GM12878 (cell line): ENCODE data around the gene FCF1. TPM values are rescaled to one million over a fixed set of nuclear protein-coding genes. Genes with fewer than 3 reads are reported as not detected.

Source experiments
- ATAC-seq: fragments of 200-7000 bp; cut with Tn5 transposase; 3 replicates; pipeline ENCODE4 v1.9.1; 2020; ENCODE audit warnings: mild to moderate bottlenecking, moderate library complexity
- BruUV-seq: library from RNA; stranded (reverse); fragments of 400-500 nt; replicated peaks from 2 replicates; lab custom pipeline; 2021; lab: Mats Ljungman, UMichigan
- CTCF ChIA-PET: fragments of 300-600 bp; sonication (Branson Sonifier 250); formaldehyde crosslinking; extraction: SDS; loops from one replicate; lab custom pipeline; 2021; ENCODE audit warnings: inconsistent platforms; lab: Yijun Ruan, JAX
- POLR2A ChIA-PET: fragments of 350-600 bp; formaldehyde crosslinking; extraction: SDS; loops from one replicate; lab custom pipeline; 2021; ENCODE audit warnings: inconsistent platforms; lab: Charles Lee
- RAD21 ChIA-PET: fragments of 300-600 bp; sonication (Branson Sonifier 250); formaldehyde crosslinking; loops from one replicate; lab custom pipeline; 2023; ENCODE audit warnings: antibody characterized with exemption; ENCODE audit not compliant: unreplicated experiment; lab: Charles Lee
- SMC1A ChIA-PET: fragments of 300-600 bp; sonication (Branson Sonifier 250); formaldehyde crosslinking; loops from one replicate; lab custom pipeline; 2023; ENCODE audit not compliant: unreplicated experiment, uncharacterized antibody; lab: Charles Lee
- DNase-seq: peaks from one replicate; pipeline ENCODE4 v3.0.0-alpha.2; 2011; ENCODE audit warnings: low read depth, low spot score
- FAIRE-seq: peaks from 3 replicates; lab custom pipeline; 2011; peaks lifted over from hg19 to GRCh38; lab: Jason Lieb, UNC
- H2AFZ ChIP-seq: 2 replicates; pipeline ENCODE4 v1.6.0; 2011; ENCODE audit warnings: low read depth, low read length, control low read depth; ENCODE audit not compliant: control insufficient read depth
- H3K27ac ChIP-seq: 2 replicates; pipeline ENCODE4 v1.5.1; 2011; ENCODE audit warnings: control low read depth; ENCODE audit not compliant: control insufficient read depth, insufficient read depth
- H3K27me3 ChIP-seq, 2 experiments: replicated peaks in 1 of 2; 2 replicates each; pipeline versions ENCODE4 v1.6.0 to v1.6.1; 2011; ENCODE audit warnings: low read length in 1 of 2; ENCODE audit not compliant: control insufficient read depth in 2 of 2, insufficient read depth in 2 of 2
- H3K36me3 ChIP-seq, 2 experiments: 2 replicates each; pipeline ENCODE4 v1.5.1; 2011; ENCODE audit warnings: low read length in 1 of 2; ENCODE audit not compliant: control insufficient read depth in 2 of 2, insufficient read depth in 2 of 2
- H3K4me1 ChIP-seq: 2 replicates; pipeline ENCODE4 v1.6.1; 2011; ENCODE audit warnings: mild to moderate bottlenecking, low read length, moderate library complexity, mixed read lengths; ENCODE audit not compliant: control insufficient read depth, insufficient read depth
- H3K4me2 ChIP-seq: 2 replicates; pipeline ENCODE4 v1.6.0; 2011; ENCODE audit warnings: control low read depth; ENCODE audit not compliant: control insufficient read depth, insufficient read depth
- H3K4me3 ChIP-seq: fragments of 200-600 bp; sonication (generic); 2 replicates; pipeline ENCODE4 v1.5.1; 2016
- H3K79me2 ChIP-seq: 2 replicates; pipeline ENCODE4 v1.6.0; 2011; ENCODE audit warnings: low read length; ENCODE audit not compliant: control insufficient read depth, insufficient read depth
- H3K9ac ChIP-seq: 2 replicates; pipeline ENCODE4 v1.8.0; 2011; ENCODE audit warnings: low read length, control low read depth, mixed read lengths; ENCODE audit not compliant: control insufficient read depth, insufficient read depth
- H3K9me3 ChIP-seq: replicated peaks from 3 replicates; pipeline ENCODE4 v1.5.1; 2011; ENCODE audit warnings: mild to moderate bottlenecking, low read length; ENCODE audit not compliant: control insufficient read depth, insufficient read depth
- H4K20me1 ChIP-seq: 2 replicates; pipeline ENCODE4 v1.6.0; 2011; ENCODE audit not compliant: control insufficient read depth, insufficient read depth
- ATF7 ChIP-seq: fragments of 450-650 bp; IDR thresholded peaks from 2 replicates; pipeline ENCODE4 v1.6.1; 2016; ENCODE audit warnings: low read depth, mild to moderate bottlenecking
- CBX5 ChIP-seq: sonication (generic); IDR thresholded peaks from 2 replicates; pipeline ENCODE4 v1.6.1; 2016; ENCODE audit warnings: low read depth, moderate library complexity, mild to moderate bottlenecking, inconsistent platforms
- CEBPB ChIP-seq, 2 experiments: fragments of 150-350 bp in 1 of 2; IDR thresholded peaks; 2 replicates each; pipeline ENCODE4 v1.6.1; 2012 to 2014; ENCODE audit warnings: low read depth in 2 of 2, low read length in 2 of 2, borderline replicate concordance in 1 of 2, inconsistent platforms in 1 of 2
- EED ChIP-seq: sonication (generic); IDR thresholded peaks from 2 replicates; pipeline ENCODE4 v1.6.1; 2016; ENCODE audit warnings: antibody characterized with exemption, low read depth
- EP300 ChIP-seq, 2 experiments: fragments of 150-350 bp in 1 of 2; IDR thresholded peaks; 2 replicates each; pipeline ENCODE4 v1.6.1; 2011 to 2012; ENCODE audit warnings: low read depth in 2 of 2, low read length in 2 of 2, borderline replicate concordance in 1 of 2, improper control_type of control experiment in 1 of 2, inconsistent platforms in 1 of 2; ENCODE audit not compliant: control insufficient read depth in 1 of 2
- MYC ChIP-seq: IDR thresholded peaks from 2 replicates; pipeline ENCODE4 v1.6.1; 2011; ENCODE audit warnings: mild to moderate bottlenecking, low read length, moderate library complexity, inconsistent platforms; ENCODE audit not compliant: insufficient read depth, insufficient replicate concordance, insufficient read length, severe bottlenecking
- NBN ChIP-seq: fragments of 450-650 bp; IDR thresholded peaks from 2 replicates; pipeline ENCODE4 v1.6.1; 2016
- NFXL1 ChIP-seq: fragments of 450-650 bp; IDR thresholded peaks from 2 replicates; pipeline ENCODE4 v1.6.1; 2017; ENCODE audit warnings: antibody characterized with exemption, mild to moderate bottlenecking, borderline replicate concordance
- POLR2AphosphoS5 ChIP-seq: IDR thresholded peaks from 2 replicates; pipeline ENCODE4 v1.6.1; 2011; ENCODE audit warnings: mild to moderate bottlenecking, low read length, inconsistent platforms
- SIN3A ChIP-seq: IDR thresholded peaks from 2 replicates; pipeline ENCODE4 v1.6.1; 2012; ENCODE audit warnings: low read depth, low read length, improper control_type of control experiment
- WGBS: methylation state at CpG from one replicate; pipeline ENCODE4 v1.1.6; 2016; ENCODE audit warnings: low lambda C conversion rate; ENCODE audit not compliant: insufficient replicate concordance, insufficient coverage; ENCODE audit errors: missing lambda C conversion rate; 5-methylcytosine and 5-hydroxymethylcytosine counted together
- in situ Hi-C: fragments of 300-500 bp; cut with MboI; formaldehyde crosslinking; loops from 9 replicates; pipeline ENCODE4 v1.14.3; 2018; ENCODE audit warnings: mixed read lengths
- intact Hi-C: fragments of 100-400 bp; cut with micrococcal nuclease; formaldehyde crosslinking; loops from one replicate; pipeline ENCODE4 v1.14.2; 2022; ENCODE audit not compliant: unreplicated experiment
- polyA plus RNA-seq, 11 experiments: library from polyadenylated mRNA; depleted of rRNA in 4 of 11; unstranded in 6 of 11; stranded (reverse) in 5 of 11; fragments of >200 nt; fragmentation: Nextera tagmentation in 4 of 11; fragmentation: Illumina TruSeq in 1 of 11; extraction: Ambion mirVana in 4 of 11; extraction: Trizol in 1 of 11; gene quantifications; 1 replicate in 1 of 11; 2 replicates in 10 of 11; pipeline versions ENCODE4 v1.2.1 to v1.2.3, GENCODE V29; 2011 to 2016; ENCODE audit warnings: inconsistent platforms in 2 of 11, missing spikeins in 2 of 11, low read depth in 1 of 11
- total RNA-seq, 4 experiments: library from RNA; depleted of rRNA in 3 of 4; stranded (reverse); fragments of >200 nt in 3 of 4; fragmentation: Illumina TruSeq in 1 of 4; extraction: Trizol in 1 of 4; gene quantifications; 2 replicates each; pipeline versions ENCODE4 v1.2.1 to v1.2.3, GENCODE V29; 2013 to 2021
- TF ChIP-seq, protein P1 (sequence below): fragments of 450-650 bp; IDR thresholded peaks from 2 replicates; pipeline ENCODE4 v1.6.1; 2017; ENCODE audit warnings: low read depth, mild to moderate bottlenecking, moderate library complexity
- TF ChIP-seq, protein P2 (sequence below): IDR thresholded peaks from 2 replicates; pipeline ENCODE4 v1.6.1; 2012; ENCODE audit warnings: low read depth, low read length, improper control_type of control experiment

FCF1 gene
- total and polyA plus RNA-seq, 10 of the 15 experiments (the other 5 are each of a cell fraction or from before 2014, with no cell fraction given), result 6.2 to 88.7 (median 28.5) TPM

DNA sequence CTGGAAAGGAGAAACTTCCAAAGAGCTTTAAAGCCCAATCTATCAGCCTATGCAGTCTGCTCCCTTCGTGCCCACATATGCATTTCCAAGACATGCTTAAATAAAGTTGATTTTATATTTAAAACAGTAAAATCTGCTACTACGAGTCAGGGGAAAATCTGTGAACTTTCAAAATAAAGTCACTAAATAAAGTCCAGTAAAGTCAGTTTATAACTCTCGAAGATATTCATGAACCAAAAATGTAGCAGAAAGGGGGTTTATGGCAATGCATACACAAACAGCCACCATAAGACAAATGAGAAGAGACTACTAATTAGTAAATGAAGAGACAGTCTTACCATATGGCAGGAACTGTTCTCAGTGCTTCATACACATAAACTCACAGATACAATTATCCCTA lies 19.8 kb upstream of the FCF1 start:
- ATAC-seq, result no peak

DNA sequence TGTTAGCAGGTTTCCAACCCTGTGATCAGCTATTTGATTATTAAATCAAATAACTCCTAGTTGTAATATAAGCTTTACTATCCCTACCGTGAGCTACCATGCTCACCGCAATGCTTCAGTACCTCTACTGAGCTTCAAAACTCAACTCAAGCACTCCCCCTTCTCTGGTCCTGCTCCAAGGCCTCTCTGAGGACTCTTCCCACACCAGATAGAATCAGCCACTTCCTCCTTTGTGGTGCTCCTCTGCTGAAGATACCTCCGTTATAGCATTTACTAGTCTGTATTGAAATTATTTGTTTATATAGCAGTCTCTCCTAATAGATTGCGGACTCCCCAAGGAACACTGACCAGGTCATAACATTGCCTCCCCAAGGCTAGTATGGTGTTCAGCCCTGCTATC lies 17.5 kb upstream of the FCF1 start:
- intact Hi-C loops (no loop called here), in situ Hi-C loops (no loop called here)
- H4K20me1 ChIP-seq, result no peaks in the 10 kb centered on the region
- no peaks in the 10 kb centered on the region for H3K9me3 ChIP-seq
- no peaks in the 10 kb centered on the region for H3K4me1 ChIP-seq
- no peak overlapping the region for H3K27ac ChIP-seq
- RAD21 ChIA-PET, result no interaction called here
- SMC1A ChIA-PET, result interaction anchor here (0.6 to 1.1 kb wide), 2 partner anchors 9 to 16 kb away, joined by 3 read pairs; no protein-coding TSS in a partner anchor
- no peak overlapping the region for H3K4me2 ChIP-seq
- DNase-seq (no peak), FAIRE-seq (no peak), ATAC-seq (no peak)
- TF ChIP-seq POLR2AphosphoS5, result no peak
- TF ChIP-seq NFXL1, result no peak
- TF ChIP-seq EP300 (IDR thresholded peaks at IDR 0.05; ENCODE audit: borderline replicate concordance in 1 of 2, control insufficient read depth in 1 of 2, low read depth in 2 of 2, low read length in 2 of 2), result no peak
- TF ChIP-seq, protein P1, sequence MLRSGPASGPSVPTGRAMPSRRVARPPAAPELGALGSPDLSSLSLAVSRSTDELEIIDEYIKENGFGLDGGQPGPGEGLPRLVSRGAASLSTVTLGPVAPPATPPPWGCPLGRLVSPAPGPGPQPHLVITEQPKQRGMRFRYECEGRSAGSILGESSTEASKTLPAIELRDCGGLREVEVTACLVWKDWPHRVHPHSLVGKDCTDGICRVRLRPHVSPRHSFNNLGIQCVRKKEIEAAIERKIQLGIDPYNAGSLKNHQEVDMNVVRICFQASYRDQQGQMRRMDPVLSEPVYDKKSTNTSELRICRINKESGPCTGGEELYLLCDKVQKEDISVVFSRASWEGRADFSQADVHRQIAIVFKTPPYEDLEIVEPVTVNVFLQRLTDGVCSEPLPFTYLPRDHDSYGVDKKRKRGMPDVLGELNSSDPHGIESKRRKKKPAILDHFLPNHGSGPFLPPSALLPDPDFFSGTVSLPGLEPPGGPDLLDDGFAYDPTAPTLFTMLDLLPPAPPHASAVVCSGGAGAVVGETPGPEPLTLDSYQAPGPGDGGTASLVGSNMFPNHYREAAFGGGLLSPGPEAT, result no peak
- no peak for TF ChIP-seq NBN
- no peak for TF ChIP-seq EED
- no peak for TF ChIP-seq CEBPB (IDR thresholded peaks at IDR 0.05; ENCODE audit: borderline replicate concordance in 1 of 2, low read depth in 2 of 2, low read length in 2 of 2)
- TF ChIP-seq SIN3A, result no peak
- no peak for TF ChIP-seq MYC
- no peak for TF ChIP-seq ATF7
- no peak for TF ChIP-seq CBX5
- no TSS peak for BruUV-seq
- H2AFZ ChIP-seq, result no peak overlapping the region
- H3K79me2 ChIP-seq, result no peaks in the 10 kb centered on the region; the same call in 1 of the 2 replicates
- H3K9ac ChIP-seq, result no peak overlapping the region
- peaks cover 0 to 13% of the 10 kb centered on the region in 2 experiments; a peak in 2 of 4 replicates for H3K36me3 ChIP-seq
- no peaks in the 10 kb centered on the region for H3K27me3 ChIP-seq
- CTCF ChIA-PET, result interaction anchor here (0.9 to 1.8 kb wide), 2 partner anchors 12 to 87 kb away, joined by 3 to 4 read pairs; no protein-coding TSS in a partner anchor
- POLR2A ChIA-PET, result no interaction called here
- WGBS, result 84% methylated on average over 4 of the region's 4 CpGs
- no peak overlapping the region for H3K4me3 ChIP-seq

More for the DNA sequence above, 19.8 kb upstream of the FCF1 start:
- Histone ChIP-seq H3K27ac (no peak overlapping the region), H3K9me3 (no peaks in the 10 kb centered on the region), H3K79me2 (no peaks in the 10 kb centered on the region; the same call in 1 of the 2 replicates), H4K20me1 (no peaks in the 10 kb centered on the region), H3K4me1 (no peaks in the 10 kb centered on the region)
- CTCF ChIA-PET, result interaction anchor here (0.9 to 1.4 kb wide), 3 partner anchors 26 to 85 kb away, joined by 3 read pairs; no protein-coding TSS in a partner anchor
- FAIRE-seq, result no peak
- POLR2A ChIA-PET, result no interaction called here
- TF ChIP-seq, protein P2, sequence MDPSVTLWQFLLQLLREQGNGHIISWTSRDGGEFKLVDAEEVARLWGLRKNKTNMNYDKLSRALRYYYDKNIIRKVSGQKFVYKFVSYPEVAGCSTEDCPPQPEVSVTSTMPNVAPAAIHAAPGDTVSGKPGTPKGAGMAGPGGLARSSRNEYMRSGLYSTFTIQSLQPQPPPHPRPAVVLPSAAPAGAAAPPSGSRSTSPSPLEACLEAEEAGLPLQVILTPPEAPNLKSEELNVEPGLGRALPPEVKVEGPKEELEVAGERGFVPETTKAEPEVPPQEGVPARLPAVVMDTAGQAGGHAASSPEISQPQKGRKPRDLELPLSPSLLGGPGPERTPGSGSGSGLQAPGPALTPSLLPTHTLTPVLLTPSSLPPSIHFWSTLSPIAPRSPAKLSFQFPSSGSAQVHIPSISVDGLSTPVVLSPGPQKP, result no peak
- TF ChIP-seq, all 136 proteins: peak for 0
- 87% methylated on average over 3 of the region's 3 CpGs for WGBS
- DNase-seq, result no peak
- Histone ChIP-seq H3K27me3 (no peaks in the 10 kb centered on the region), H3K4me3 (no peak overlapping the region), H3K36me3 (peaks cover 0 to 19% of the 10 kb centered on the region in 2 experiments; a peak in 3 of 4 replicates), H3K9ac (no peak overlapping the region), H2AFZ (no peak overlapping the region), H3K4me2 (no peak overlapping the region)
- RAD21 ChIA-PET, result interaction anchor here (0.6 kb wide), 1 partner anchor 211 kb away, joined by 4 read pairs; no protein-coding TSS in a partner anchor
- BruUV-seq, result no TSS peak
- intact Hi-C loops, result no loop called here
- SMC1A ChIA-PET, result interaction anchor here (1.2 kb wide), 1 partner anchor 65 kb away, joined by 3 read pairs; no protein-coding TSS in a partner anchor
- in situ Hi-C loops, result no loop called here
